Subcutaneous preadipocyte (primary cell): ENCODE data around the gene ELOB. TPM values are rescaled to one million over a fixed set of nuclear protein-coding genes. Genes with fewer than 3 reads are reported as not detected.
A peak's percentile ranks its signal among the peaks of the same experiment; 100 is the strongest.

ENCODE experiments used
- small RNA-seq: library from RNA; depleted of rRNA; stranded (forward); fragments of <200 nt; gene quantifications from one replicate; pipeline ENCODE3, GENCODE V24; 2012
- total RNA-seq: library from RNA; depleted of rRNA; stranded (reverse); fragments of >200 nt; gene quantifications from 2 replicates; pipeline ENCODE4 v1.2.3, GENCODE V29; 2012

Gene ELOB
- 188 and 355 TPM in 2 replicates for total RNA-seq

GRCh38 chr16:2777231-2777902, at the start of gene ELOB:
Gene ELOB (minus strand): TSS chr16:2777280. CDS start chr16:2777239, 41 bp downstream.

DNA sequence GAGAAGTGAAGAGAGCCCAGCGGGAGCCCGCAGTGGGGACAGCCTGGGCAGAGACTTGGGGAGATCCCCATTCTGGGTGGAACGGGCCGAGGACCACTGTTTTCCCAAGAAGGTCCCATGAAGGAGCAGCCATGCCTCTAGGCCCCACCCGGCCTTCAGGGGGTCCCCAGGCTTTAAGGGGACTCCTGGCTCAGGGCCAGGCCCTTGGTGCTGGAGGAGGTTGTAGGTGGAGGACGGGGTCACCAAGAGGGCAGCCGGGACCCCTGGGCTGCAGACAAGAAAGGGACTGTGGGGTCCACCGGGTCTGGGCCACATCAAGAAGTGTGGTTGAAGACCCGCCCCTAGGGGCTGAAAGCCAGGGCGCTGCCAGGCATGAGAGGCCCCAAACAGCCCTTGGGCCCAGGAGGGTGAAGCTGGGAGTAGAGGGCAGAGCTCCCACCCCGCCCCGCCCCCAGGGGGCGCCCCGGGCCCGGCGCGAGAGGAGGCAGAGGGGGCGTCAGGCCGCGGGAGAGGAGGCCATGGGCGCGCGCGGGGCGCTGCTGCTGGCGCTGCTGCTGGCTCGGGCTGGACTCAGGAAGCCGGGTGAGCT, 39.8 kb upstream of the ELOB start, which contains the start of gene PRSS21:
PRSS21 (plus strand) TSS at position 487 of the 589 bp plus-strand sequence; CDS start at position 519, 32 bp downstream.

DNA sequence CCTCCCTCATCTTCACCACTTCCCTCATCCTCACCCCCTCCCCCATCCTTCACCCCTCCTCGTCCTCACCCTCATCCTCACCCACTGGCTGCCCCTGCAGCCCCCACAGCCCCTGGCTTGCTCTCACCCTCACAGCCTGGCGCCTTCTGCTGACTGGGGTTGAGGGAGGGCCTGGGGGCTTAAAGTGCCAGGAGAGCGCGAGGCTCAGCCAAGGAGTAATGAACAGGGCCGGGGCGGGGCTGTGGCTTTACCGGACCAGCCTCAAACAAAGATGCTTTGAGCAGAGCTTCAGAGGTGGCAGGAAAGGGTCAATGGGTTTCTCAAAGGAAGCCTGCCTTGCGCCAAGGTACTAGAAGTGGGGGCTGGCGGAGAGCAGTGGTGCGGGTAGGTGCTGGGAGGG, 10.3 kb upstream of the ELOB start, which contains the start of gene PRSS33:
PRSS33 (minus strand) TSS at position 155 of the 400 bp plus-strand sequence. CDS start 1,013 bp downstream, outside the sequence.

GRCh38 chr16:2752035-2752849, 24.8 kb downstream of the ELOB start, which contains the start of gene SRRM2:
Gene SRRM2 (plus strand): TSS chr16:2752638. CDS start chr16:2756365, 3,727 bp downstream.

Small RNA genes within 50 kb of the gene (small RNA-seq; reads per million reads assigned to genes)
- 0.71 reads per million, percentile 44 among the genes with 10 or more reads in this experiment for gene SNORA3C

Other genes with a start within 250 kb of the ELOB start
- 0.20 TPM in 1 of 2 replicates, not detected in the other for gene CEMP1, start 245.9 kb downstream of the ELOB start, total RNA-seq
- 23.1 and 24.0 TPM in 2 replicates for gene PDPK1, start 239.3 kb downstream of the ELOB start, total RNA-seq
- gene KCTD5, start 94.8 kb downstream of the ELOB start, total RNA-seq: 15.8 and 21.7 TPM in 2 replicates
- gene PRSS27, start 57.1 kb downstream of the ELOB start, total RNA-seq: 0.37 and 0.78 TPM in 2 replicates
- 64.3 and 77.4 TPM in 2 replicates for gene SRRM2, start 24.6 kb downstream of the ELOB start, total RNA-seq
- gene PRSS33, start 10.3 kb upstream of the ELOB start, total RNA-seq: not detected in 2 replicates
- gene PRSS41, start 21.2 kb upstream of the ELOB start, total RNA-seq: not detected in 2 replicates
- 0.59 and 0.73 TPM in 2 replicates for gene PRSS21, start 40.0 kb upstream of the ELOB start, total RNA-seq
- 0.37 TPM in 1 of 2 replicates, not detected in the other for gene ZG16B, start 53.0 kb upstream of the ELOB start, total RNA-seq
- gene PRSS22, start 80.9 kb upstream of the ELOB start, total RNA-seq: not detected in 2 replicates
- gene FLYWCH2, start 105.9 kb upstream of the ELOB start, total RNA-seq: 39.9 and 52.9 TPM in 2 replicates
- gene FLYWCH1, start 134.7 kb upstream of the ELOB start, total RNA-seq: 23.1 and 27.6 TPM in 2 replicates
- gene KREMEN2, start 187.0 kb upstream of the ELOB start, total RNA-seq: not detected in 2 replicates
- gene PAQR4, start 192.1 kb upstream of the ELOB start, total RNA-seq: 6.2 and 13.3 TPM in 2 replicates
- gene PKMYT1, start 203.2 kb upstream of the ELOB start, total RNA-seq: 12.5 and 19.4 TPM in 2 replicates
- not detected in 2 replicates for gene CLDN9, start 235.6 kb upstream of the ELOB start, total RNA-seq
- gene CLDN6, start 240.9 kb upstream of the ELOB start, total RNA-seq: not detected in 2 replicates
- 85.6 and 172 TPM in 2 replicates for gene TNFRSF12A, start 243.1 kb upstream of the ELOB start, total RNA-seq
- gene HCFC1R1, start 246.7 kb upstream of the ELOB start, total RNA-seq: 12.5 and 16.2 TPM in 2 replicates
- gene THOC6, start 246.8 kb upstream of the ELOB start, total RNA-seq: 25.0 and 34.0 TPM in 2 replicates